Measurements from ENCODE around the gene TMEM176A.

GRCh38 chr7:150801946-150802771 is 1.6 kb downstream of the TMEM176A start:
- TF ChIP-seq EZH2 (IDR thresholded peaks at IDR 0.05; ENCODE audit: borderline replicate concordance, low read depth, low read length, severe bottlenecking) (no peak), CTCF (IDR thresholded peaks at IDR 0.05; ENCODE audit: borderline replicate concordance, extremely low read depth, low read length, poor library complexity, severe bottlenecking) (no peak)

Data from DND-41 (cell line).